KOPT-K1 (cell line): Measurements from ENCODE around the gene TTC28.
"Not testable (repeated sequence)": the region's sequence is repeated elsewhere in the genome, so short reads cannot be mapped to it uniquely, and the experiment has no call there.

ENCODE experiments used
- H3K27ac ChIP-seq: fragments of 200-600 bp; sonication (generic); 2 replicates; pipeline ENCODE4 v1.5.1; 2016; ENCODE audit warnings: antibody characterized with exemption, mild to moderate bottlenecking, low read depth, low read length; ENCODE audit not compliant: poor library complexity, severe bottlenecking
- H3K36me3 ChIP-seq: fragments of 200-600 bp; sonication (generic); 2 replicates; pipeline ENCODE4 v1.5.1; 2017; ENCODE audit warnings: antibody characterized with exemption, mild to moderate bottlenecking, low read length, moderate library complexity; ENCODE audit not compliant: insufficient read depth
- H3K9me3 ChIP-seq: fragments of 200-600 bp; sonication (generic); 2 replicates; pipeline ENCODE4 v1.5.1; 2017; ENCODE audit warnings: antibody characterized with exemption, low read length, mild to moderate bottlenecking; ENCODE audit not compliant: insufficient read depth, poor library complexity, severe bottlenecking

TTC28 gene

DNA sequence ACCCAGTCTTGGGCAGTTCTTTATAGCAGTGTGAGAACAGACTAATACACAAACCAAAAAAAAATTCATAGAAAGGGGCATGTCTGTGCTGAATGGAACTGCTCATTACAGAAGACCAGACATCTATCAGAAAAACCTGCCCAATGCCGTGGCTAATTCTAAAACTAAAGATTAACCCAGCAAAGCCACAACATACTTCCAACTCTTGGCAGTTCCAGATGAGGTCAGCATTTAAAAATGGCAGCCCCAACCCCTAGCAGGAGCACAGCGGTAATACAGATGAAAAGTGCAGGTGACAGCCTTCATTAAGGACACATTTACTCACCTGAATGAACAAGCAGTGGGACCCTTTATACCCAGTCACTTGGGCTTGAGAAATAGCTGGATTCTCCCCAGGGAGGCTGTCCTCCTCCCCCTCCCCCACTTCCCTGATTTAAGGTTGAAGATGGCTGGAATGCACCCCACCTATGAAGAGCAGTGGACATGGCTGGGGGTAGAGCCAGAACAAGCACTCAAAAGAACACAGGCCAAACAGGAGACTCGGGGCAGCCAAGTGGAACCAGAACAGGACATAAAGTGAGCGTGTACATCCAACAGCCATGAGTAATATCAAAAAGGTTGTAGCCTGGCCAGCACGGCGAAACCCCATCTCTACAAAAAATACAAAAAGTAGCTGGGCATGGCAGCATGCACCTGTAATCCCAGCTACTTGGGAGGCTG is 13.6 kb upstream of the TTC28 start:
- H3K9me3 ChIP-seq = not testable (repeated sequence)
- H3K36me3 ChIP-seq = peaks cover 41% of the 10 kb centered on the region

DNA sequence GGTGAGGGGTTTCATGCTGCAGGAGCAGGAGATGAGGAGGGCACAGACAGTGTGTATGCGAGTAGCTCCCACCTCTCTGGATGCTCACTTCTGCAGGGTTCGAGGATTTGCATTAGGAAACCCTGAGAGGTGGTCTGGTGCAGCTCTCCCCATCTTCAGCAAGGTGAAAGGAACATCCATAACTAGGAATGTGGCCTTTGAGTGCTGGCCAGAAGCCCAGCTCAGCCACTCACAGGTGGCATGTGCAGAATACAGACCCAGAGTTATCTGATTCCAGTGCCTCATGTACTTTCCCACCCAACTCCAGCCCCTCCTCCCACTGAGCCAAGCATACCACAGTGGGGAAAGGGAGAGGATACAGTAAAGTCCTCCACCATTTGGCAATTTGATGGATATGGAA is 10.2 kb upstream of the TTC28 start:
- peaks cover 43% of the 10 kb centered on the region for H3K36me3 ChIP-seq
- not testable (repeated sequence) for H3K9me3 ChIP-seq, H3K27ac ChIP-seq

More for the DNA sequence above, 13.6 kb upstream of the TTC28 start:
- H3K27ac ChIP-seq = not testable (repeated sequence)

DNA sequence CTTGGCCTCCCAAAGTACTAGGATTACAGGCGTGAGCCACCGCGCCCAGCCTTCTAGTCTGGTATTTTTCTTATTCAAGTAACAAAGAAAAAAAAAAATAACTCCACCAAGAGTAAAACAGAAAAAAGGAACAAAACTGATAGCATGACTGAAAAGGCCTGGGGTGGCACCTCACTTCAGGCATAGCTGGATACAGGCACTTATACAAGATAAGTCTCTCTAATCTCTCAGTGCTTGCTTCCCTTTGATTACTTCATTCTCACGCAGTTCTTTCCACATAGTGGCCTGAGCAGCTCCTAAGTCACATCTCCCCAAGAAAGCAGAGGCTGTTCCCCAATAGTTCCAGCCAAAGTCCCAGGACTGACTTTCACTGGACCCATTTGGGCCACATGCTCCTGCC is 3.3 kb upstream of the TTC28 start:
- peaks cover 14% of the 10 kb centered on the region for H3K36me3 ChIP-seq
- not testable (repeated sequence) for H3K27ac ChIP-seq, H3K9me3 ChIP-seq

DNA sequence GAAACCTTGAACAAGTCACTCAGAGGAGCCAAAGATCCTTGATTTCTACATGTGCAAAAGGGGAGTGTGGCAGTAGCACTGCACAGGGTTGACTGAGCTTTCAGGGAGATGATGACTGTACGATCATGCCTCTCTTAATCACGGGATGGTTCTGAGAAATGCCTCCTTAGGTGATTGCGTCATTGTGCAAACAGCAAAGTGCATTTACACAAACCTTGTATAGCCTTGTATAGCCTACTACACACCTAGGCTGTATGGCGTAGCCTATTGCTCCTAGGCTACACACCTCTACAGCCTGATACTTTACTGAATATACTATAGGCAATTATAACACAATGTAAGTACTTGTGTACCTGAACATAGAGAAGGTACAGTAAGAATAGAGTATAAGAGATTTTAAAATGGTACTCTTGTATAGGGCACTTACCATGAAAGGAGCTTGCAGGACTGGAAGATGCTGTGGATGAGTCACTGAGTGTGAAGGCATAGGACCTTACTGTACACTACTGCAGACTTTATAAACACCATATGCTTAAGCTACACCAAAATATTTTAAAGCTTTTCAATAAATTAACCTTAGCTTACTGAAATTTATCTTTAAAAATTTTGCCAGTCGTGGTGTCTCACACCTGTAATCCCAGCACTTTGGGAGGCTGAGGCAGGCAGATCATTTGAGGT is 1.3 kb upstream of the TTC28 start:
- not testable (repeated sequence) for H3K36me3 ChIP-seq, H3K9me3 ChIP-seq, H3K27ac ChIP-seq

DNA sequence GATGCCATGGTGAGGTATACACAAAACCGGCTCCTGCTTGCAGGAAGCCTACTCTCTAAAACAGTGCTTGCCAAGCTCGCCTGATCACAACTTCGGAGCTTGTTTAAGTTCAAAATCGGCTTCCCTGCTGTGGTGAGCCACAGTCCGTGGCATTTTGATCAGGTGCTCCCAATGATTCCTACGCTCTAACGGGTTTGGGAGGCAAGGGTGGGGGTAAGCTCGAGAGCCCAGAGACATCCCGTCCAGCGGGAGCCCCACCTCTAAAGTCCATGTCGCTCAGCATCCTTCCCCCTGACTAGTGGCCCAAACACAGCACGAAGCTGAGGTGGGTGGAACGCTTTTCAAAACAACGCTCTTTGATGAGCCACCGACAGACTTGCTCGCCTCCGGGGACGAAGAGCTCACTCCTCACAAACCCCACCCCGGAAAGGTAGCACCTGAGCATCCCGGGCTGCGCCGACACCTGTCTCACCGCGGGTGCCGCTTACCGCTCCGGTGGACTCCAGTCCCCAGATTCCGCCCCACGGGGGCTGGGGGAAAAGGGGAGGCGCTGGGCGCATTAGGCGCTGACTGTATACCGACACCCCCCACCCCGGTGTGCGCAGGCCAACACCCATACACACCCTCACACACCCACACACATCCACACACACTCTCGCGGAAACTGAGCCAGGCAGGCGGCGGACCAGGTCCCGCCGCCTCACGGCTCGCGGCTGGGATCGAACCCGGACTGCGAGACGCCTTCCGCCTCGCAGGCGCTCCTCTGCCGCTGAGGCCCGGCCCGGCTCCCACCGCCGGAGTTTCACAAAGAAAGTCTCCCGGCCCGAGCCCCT is 646 bp downstream of the TTC28 start:
- not testable (repeated sequence) for H3K36me3 ChIP-seq, H3K27ac ChIP-seq, H3K9me3 ChIP-seq

DNA sequence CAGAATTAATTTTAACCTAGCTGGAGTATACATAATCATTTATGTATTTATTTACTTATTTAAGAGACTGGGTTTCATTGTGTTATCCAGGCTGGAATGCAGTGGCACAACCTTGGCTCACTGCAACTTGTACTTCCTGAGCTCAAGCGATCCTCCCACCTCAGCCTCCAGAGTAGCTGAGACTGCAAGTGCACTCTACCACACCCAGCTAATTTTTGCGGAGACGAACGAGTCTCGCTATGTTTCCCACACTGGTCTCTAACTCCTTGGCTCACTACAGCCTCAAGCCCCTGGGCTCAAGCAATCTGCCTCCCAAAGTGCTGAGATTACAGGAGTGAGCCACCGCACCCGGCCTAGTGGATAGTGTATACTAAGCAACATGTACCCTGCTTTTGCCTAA is 1.5 kb downstream of the TTC28 start:
- not testable (repeated sequence) for H3K9me3 ChIP-seq, H3K36me3 ChIP-seq, H3K27ac ChIP-seq

DNA sequence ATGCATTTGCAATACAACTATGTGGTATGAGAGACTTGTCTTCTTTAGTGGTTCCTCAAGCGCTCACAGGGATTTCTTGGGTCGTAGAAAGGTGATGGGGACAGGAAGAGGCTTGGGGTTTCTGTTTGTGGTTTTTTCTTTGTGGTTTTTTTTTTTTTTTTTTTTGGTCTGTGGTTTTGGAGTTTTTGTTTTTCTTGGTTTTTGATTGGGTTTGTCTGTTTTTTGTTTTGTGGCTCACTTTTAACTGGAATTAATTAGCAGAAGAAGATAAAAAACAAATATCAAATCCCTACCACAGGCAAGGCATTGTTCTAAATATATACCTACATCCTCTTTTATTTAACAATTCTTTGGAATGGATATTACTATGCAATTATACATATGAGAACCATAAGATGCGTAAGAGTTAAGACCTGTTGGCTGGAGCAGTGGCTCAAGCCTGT is 5.5 kb downstream of the TTC28 start:
- Histone ChIP-seq H3K9me3 (peaks cover 13% of the 10 kb centered on the region), H3K27ac (no peak overlapping the region), H3K36me3 (no peaks in the 10 kb centered on the region)

DNA sequence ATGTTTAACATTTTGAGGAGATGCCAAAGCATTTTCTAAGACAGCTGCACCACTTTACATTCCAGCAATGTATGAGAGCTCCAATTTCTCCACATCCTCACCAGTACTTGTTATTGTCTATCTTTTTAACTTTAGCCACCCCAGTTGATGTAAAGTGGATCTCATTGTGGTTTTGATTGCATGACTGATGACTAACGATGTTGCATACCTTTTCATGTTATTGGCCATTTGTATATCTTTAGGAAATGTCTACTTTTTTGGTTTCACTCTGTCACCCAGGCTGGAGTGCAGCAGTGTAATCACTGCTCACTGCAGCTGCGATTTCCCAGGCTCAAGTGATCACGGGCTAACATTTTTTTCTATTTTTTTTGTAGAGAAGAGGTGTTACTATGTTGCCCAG is 8.9 kb downstream of the TTC28 start:
- H3K27ac ChIP-seq = no peak overlapping the region
- H3K9me3 ChIP-seq = peaks cover 13% of the 10 kb centered on the region
- no peaks in the 10 kb centered on the region for H3K36me3 ChIP-seq

DNA sequence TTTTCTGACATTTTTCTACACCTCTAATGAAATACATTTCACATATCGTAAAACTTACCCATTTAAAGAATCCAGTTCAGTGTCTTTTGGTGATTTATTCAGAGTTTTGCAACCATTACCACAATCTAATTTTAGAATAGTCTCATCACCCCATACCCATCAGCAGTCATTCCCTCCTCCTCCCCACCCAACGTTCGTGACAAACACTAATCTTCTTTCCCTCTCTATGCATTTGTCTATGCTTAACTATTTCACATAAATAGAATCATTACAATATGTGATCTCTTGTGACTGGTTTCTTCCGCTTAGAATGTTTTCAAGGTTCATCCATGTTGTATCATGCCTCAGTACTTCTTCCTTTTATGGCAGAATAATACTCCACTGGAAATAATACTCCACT is 9.5 kb downstream of the TTC28 start:
- Histone ChIP-seq H3K9me3 (peaks cover 13% of the 10 kb centered on the region), H3K27ac (no peak overlapping the region), H3K36me3 (no peaks in the 10 kb centered on the region)

DNA sequence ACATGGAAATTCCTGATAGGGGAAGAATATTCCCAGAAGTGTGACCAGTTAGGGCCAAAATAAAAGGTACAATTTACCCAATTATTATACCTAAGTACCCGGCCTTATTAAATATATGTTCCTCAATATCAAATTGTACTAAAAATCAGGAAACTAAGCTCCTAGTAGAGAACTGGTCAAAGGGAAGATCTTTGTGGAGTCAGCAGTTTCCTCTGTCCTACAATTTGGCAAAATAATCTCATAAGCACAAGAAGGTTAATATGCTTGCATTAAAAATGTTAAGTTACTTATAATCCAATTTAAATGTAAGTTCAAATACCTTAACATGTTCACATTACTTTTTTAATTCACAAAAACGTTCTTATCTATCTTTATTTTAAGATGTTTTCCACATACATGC is 10.3 kb downstream of the TTC28 start:
- Histone ChIP-seq H3K9me3 (peaks cover 13% of the 10 kb centered on the region), H3K36me3 (no peaks in the 10 kb centered on the region), H3K27ac (no peak overlapping the region)

DNA sequence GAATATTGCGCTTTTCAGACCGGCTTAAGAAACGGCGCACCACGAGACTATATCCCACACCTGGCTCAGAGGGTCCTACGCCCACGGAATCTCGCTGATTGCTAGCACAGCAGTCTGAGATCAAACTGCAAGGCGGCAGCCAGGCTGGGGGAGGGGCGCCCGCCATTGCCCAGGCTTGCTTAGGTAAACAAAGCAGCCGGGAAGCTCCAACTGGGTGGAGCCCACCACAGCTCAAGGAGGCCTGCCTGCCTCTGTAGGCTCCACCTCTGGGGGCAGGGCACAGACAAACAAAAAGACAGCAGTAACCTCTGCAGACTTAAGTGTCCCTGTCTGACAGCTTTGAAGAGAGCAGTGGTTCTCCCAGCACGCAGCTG is 16.1 kb downstream of the TTC28 start:
- not testable (repeated sequence) for H3K27ac ChIP-seq, H3K36me3 ChIP-seq, H3K9me3 ChIP-seq

DNA sequence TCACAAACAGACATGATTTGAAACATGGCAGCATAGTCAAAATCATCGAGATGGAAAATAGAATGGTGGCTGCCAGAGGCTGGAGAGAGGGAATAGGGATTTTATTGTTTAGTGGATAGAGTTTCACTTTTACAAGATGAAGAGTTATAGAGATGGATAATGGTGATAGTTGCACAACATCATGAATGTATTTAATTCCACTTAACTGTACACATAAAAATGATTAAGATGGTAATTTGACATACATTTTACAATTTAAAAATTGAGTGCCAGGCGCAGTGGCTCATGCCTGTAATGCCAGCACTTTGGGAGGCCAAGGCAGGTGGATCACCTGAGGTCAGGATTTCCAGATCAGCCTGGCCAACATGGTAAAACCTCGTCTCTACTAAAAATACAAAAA is 21.2 kb downstream of the TTC28 start:
- no peaks in the 10 kb centered on the region for H3K9me3 ChIP-seq
- no peaks in the 10 kb centered on the region for H3K36me3 ChIP-seq
- H3K27ac ChIP-seq = no peak overlapping the region

DNA sequence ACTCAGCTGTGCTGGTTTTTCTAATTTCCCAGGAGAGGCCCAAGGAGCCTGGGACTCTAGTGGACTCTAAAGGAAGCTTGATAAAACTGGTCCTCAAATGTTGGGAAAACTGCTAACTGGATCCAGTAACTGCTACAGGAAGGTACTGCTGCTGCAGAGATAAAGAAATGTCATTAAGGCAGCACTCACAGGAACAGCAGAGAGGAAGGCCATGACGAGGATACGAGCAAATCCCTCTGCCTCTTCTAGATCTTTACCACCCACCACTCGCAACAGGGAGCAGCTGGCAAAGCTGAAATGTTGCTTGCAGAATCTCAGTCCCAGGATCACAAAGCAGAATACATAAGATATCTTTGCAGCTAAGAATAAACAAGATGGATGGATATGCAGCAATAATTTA is 23.5 kb downstream of the TTC28 start:
- Histone ChIP-seq H3K27ac (no peak overlapping the region), H3K9me3 (no peaks in the 10 kb centered on the region), H3K36me3 (no peaks in the 10 kb centered on the region)

DNA sequence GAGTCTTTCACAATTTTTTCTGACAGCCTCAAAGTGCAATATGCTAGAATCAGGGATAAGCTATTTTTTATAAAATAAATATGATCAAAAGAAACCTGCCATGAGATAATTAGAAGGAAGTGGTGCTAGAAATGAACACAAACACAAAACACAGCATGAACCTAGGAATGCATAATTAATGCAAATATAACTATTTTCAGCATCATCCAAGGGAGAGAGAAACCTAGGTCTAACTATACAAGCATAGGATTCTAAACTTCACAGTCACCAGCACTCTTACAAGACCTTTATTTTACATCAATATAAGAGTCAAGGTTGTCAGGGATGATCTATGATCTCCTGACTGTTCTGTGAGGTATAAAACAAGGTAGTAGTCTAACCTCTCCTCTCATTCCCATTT is 29.2 kb downstream of the TTC28 start:
- Histone ChIP-seq H3K36me3 (no peaks in the 10 kb centered on the region), H3K27ac (no peak overlapping the region), H3K9me3 (no peaks in the 10 kb centered on the region)

DNA sequence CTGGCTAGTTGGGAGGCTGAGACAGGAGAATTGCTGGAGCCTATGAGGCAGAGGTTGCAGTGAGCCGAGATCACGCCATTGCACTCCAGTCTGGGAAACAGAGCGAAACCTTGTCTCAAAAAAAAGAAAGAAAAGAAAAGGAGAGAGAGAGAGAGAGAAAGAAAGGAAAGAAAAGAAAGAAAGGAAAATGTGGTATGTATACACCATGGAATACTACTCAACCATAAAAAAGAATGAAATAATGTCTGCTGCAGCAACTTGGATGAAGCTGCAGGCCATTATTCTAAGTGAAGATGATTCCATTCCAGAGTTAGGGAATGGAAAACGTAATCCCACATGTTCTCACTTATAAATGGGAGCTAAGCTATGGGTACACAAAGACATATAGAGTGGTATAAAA is 30.8 kb downstream of the TTC28 start:
- Histone ChIP-seq H3K27ac (no peak overlapping the region), H3K9me3 (no peaks in the 10 kb centered on the region), H3K36me3 (no peaks in the 10 kb centered on the region)
